ENCODE results near the gene TTLL8.

Gene TTLL8

DNA sequence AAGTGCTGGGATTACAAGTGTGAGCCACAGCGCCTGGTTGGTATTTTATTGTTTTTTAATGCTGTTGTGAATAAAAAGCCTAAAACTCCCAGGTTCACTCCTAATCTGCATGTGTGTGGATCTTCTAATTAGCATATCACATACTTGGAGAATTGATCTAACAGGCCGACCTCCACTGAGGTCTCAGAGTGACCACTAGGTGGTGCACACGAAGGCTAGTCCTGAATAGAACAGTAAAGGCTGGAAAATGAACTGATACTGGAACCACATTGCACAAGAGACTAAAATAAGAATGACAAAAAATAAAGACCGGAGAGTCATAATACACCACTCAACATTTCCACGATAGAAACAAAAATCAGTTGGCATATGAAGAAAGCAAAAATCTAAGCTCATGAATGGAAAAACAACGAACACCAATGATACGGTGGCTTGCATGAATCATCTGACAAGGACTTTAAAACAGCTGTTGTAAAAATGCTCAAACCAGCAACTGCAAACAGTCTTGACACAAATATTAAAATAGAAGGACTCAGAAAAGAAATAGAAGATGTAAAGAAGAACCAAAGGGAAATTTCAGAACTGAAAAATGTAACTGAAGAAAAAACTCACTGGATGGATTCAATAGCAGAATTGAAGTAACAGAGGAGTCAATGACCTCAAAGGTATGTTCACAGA, 78.4 kb downstream of the TTLL8 start:
- DNase-seq: peak; percentile 30

DNA sequence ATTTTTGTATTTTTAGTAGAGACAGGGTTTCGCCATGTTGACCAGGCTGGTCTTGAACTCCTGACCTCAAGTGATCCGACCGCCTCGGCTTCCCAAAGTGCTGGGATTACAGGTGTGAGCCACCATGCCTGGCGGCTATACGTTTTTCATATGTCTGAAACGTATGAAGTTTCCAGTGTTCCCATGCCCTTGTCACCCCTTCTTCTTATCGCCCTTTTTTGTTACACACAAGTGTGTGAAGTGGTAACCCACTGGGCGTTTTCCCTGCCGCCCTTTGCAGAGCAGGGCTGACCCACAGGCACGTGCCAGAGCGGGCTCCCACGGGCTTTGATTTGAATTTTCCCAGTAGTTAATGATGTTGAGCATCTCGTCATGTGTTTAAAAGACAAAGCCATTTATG, 80.5 kb downstream of the TTLL8 start:
- peak; percentile 14 for DNase-seq

DNA sequence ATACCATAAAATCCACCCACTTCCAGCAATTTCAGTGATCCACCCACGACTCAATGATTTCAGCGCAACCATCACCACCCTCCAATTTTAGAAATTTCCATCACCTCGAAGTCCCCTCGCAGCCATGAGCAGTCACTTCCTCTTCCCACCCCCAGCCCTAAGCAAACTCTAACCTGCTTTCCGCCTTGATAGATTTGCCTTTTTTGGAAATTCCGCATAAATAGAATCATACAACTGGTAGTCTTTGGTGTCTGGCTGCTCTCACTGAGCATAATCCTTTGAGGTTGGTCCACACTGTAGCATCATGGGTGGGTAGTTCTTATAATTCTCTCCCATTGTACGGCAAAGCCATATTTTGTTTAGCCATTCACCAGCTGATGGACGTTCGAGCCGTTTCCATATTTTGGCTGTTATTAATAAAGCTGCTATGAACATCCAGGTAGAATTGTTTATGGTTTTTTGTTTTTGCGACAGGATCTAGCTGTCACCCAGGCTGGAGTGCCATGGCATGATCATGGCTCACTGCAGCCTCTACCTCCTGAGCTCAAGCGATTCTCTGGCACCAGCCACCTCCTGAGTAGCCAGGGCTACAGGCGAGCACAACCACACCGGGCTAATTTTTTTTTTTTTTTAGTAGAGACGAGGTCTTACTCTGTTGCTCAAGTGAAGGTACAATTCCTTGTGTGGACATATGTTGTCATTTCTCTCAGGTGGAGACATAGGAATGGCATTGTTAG, 81.5 kb downstream of the TTLL8 start:
- peak; percentile 58 for DNase-seq

DNA sequence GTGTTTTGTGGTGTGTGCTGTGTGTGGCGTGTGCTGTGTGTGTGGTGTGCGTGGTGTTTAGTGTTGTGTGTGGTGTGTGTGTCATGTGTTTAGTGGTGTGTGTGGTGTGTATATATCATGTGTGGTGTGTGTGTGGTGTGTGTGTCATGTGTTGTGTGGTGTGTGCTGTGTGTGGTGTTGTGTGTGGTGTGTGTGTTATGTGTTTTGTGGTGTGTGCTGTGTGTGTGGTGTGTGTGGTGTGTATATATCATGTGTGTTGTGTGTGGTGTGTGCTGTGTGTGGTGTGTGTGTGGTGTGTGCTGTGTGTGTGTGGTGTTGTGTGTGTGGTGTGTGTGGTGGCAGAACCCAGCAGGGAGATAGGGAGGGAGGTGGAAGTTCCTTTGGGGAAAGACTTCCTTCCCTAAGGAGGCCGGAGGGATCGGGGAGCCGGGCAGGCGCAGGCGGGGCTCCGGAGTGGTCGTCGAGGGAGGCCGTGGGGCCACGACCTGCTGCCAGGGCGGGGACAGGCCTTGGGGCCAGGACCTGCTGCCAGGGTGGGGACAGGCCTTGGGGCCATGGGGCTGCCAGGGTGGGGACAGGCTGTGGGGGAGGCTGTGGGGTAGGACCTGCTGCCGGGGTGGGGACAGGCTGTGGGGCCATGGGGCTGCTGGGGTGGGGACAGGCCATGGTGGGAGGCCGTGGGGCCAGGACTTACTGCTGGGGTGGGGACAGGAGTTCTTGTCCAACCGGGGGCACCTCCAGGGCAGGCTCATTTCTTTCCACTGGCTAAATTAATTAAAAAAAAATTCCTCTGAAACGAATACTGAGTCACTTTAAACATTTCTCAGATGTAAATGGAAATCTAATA, 82.3 kb downstream of the TTLL8 start:
- peak; percentile 54 for DNase-seq

DNA sequence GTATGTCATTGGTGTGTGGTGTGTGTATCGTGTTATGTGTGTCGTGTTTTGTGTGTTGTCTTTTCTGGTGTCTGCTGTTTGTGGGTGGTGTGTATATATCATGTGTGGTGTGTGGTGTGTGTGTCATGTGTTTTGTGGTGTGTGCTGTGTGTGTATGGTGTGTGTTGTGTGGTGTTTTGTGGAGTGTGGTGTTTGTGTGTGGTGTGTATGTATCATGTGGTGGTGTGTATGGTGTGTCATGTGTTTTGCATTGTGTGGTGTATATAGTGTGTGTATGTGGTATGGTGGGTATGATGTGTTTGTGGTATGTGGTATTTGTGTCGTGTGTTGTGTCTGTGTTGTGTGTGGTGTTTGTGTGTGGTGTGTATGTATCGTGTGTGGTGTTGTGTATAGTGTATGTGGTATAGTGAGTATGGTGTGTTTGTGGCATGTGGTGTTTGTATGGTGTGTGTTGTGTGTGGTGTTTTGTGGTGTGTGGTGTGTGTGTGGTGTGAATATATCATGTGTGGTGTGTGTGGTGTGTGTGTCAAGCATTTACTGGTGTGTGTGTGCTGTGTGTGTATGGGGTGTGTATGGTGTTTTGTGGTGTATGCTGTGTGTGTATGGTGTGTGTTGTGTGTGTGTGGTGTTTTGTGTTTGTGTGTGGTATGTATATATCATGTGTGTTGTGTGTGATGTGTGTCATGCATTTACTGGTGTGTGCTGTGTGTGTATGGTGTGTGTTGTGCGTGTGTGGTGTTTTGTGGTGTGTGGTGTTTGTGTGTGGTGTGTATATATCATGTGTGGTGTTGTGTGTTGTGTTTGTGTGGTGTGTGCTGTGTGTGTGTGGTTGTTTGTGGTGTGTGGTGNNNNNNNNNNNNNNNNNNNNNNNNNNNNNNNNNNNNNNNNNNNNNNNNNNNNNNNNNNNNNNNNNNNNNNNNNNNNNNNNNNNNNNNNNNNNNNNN, 84.8 kb downstream of the TTLL8 start:
- no peak for DNase-seq

DNA sequence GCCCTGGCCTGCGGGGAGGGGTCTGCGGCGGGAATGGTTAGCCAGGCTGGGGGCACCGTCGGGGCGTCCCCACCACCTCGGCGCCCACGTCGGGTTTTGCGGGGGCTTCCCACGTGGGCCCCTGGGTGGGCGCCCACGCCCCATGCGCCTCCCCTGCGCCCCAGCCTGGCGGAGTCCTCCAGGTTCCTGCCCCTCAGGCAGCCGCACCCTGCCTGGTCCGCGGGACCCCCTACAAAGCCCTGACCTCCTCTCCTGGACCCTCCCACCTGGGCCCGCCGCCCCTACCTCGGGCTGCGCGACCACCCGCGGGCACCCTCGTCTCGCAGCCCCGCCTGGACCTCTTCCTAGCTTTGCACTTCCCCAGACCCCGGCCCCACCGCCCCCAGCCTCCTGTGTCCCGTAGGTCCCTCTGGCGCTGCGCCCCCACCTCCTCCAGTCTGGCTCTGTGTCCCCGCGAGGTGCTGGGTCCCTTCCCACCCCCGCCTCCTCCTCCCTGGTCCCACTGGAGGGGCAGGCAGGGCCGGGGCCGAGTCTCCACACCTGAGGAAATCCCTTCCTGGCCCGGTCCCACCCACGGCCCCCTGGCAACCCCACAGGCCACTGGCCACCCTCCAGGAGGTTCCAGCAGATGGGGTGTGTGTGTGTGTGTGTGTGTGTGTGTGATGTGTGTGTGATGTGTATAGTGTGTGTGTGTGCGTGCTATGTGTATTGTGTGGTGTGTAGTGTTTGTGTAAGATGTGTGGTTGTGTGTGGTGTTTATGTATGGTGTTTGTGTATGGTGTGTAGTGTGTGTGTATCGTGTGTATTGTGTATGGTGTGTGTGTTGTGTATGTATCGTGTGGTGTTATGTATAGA, 85.7 kb downstream of the TTLL8 start:
- peak; percentile 52 for DNase-seq

DNA sequence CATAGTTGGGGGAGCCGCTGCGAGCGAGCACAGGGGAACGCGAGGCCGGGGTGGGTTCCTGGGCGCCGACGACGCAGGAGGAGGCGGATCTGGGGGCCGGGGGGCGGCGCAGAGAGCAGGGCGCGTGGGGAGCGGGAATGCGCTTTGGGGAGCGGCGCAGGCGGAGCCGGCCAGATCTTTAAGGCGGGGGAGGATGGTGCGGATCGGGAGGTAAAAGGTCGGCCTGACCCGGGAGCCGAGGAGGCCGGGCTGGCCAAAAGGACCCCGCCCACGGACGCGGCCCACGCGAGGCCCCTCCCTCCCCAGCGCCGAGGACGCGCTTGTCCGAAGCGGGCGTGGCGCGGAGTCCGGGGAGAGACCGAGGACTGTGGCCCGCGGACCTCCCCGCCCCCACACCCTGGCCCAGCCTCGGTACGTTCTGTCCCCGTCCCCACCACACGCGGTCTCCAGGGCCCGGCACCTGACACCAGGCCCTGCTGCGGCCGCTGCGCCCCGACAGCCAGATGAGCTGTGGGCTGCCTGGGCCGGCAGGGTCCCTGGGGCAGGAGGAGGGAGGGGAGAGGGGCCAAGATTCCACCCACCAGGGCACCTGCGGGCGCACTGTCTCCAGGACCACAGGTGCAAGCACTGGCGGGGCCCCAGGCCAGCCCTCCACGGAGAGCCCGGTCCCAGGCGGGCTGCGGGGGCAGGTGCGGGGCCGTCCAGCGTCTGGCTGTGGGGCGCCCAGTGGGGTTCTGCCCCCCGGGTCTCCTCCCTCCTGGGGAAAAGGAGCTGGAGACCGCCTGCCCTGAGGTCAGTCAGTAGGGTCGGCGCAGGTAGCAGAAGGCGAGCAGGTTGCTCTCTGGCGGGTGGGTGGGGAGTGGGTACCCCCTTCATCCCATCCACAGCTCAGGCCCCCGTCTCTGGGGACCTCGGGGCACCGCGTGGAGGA, 86.6 kb downstream of the TTLL8 start:
- DNase-seq: peak; percentile 83

DNA sequence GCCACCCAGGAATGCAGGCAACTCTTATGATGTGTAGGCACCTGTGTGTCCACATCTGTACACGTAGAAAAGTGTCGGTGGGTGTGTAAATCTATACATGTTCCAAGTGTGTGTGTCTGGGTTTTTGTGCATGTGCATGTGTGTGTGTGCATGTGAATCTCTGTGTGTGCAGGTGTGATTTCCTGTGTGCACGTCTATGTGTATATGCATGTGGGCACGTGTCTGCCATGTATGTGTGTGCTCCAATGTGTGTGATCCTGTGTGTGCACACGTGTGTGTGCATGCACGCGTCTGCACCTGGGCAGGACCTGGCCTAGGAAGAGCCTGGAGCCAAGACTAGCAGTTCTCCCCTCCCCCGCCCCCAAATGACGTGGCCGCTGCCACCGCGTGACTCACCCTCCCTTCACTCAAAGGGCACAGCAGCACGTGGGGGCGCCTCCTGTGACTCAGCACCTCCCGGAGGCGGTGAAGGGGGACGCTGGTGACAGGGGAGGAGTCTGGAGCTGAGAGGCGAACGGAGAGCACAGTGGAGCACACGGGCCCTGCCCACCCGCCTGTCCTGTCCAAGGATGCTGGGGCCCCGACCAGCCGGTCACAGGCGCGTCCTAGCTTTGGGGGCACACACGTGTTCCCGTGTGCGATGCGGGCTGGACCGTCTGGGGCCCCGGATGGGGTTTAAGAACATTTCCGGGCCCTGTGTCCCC, 87.4 kb downstream of the TTLL8 start:
- peak; percentile 97 for DNase-seq

DNA sequence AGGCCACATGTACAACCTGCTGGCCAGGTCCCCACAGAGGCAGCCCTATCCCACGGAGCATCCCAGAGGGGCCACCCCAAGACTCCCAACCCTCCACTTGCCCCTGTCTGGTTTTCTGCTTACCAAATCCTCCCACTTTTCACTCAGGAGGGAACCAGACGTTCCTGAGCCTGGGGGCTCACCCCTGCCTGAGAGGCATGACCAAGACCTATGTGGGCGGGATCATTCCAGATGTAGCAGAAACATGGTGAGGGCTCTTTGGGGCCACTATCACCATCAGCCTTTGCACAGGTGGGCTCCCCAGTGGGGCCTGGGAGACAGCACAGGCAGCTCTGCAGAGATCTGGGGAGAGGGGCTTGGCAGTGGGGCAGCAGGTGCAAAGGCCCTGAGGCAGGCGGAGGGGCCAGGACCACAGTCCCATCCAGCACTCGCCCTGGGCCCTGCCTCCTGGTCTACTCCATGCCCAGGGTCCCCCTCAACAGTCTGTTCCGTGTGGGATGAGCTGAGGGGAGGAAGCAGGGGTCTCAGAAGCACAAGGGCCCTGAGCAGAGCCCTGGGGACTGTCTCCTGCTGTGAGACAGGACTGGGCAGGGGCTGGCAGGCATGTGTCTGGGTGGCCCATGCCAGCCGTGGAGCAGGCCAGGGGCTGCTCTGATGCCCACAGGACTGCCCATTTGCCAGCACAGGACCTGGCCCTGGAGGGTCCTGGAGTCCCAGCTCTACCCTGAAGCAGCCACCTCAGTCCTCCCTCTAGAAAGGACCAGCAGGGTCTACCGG, 88.2 kb downstream of the TTLL8 start:
- DNase-seq: peak; percentile 26

DNA sequence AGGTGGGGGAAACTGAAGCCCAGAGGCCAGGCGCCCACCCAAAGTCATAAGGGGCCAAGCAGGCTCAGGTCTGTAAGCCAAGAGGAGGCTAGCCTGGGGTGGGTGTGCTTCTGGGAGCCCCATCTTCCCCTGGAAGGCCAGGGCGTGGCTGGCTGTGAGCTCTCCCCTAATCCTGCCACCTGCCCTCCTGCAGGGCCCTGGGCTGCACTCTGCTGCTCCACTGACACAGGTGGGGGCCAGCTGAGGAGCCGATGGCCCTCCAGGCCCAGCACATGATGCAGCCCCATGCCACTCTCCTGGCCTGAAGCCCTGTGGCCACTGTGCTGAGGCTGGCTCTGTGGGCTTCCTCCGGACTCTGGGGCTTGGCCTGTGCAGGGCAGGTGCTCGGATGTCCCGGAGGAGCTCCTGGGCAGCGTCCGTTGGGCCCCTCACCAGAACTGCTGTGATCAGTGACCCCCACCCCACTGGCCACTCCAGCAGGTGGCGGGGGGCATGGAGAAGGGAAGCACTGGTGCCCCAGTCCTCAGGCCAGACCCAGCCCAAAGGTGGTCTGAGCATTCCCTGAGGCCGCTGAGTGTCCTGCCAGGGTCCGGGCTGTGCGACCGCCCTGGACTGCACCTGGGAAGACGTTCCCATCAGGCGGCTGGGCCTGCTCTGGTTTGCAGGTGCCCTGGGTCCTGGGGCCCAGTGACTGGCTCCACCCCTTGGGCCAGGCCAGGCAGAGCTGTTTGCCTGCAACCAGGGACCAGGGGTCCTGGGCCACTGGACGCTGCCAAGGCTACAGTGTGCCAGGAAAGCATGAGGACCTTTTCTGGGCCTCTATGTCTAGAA, 89.1 kb downstream of the TTLL8 start:
- DNase-seq: peak; percentile 25
